GM12864 (cell line): ENCODE results near the gene SEZ6L.

Experiments used
- DNase-seq: peaks from one replicate; pipeline ENCODE4 v3.0.0-alpha.2; 2011; ENCODE audit warnings: low read depth
- H3K4me3 ChIP-seq: 2 replicates; pipeline ENCODE4 v1.5.1; 2011; ENCODE audit warnings: mild to moderate bottlenecking, low read depth, low read length, control low read depth
- TF ChIP-seq, protein P1 (sequence below): IDR thresholded peaks from 2 replicates; pipeline ENCODE4 v1.5.1; 2011; ENCODE audit warnings: low read depth, mild to moderate bottlenecking, moderate library complexity, low read length, control low read depth, inconsistent platforms; ENCODE audit errors: missing control alignments

Gene SEZ6L

DNA sequence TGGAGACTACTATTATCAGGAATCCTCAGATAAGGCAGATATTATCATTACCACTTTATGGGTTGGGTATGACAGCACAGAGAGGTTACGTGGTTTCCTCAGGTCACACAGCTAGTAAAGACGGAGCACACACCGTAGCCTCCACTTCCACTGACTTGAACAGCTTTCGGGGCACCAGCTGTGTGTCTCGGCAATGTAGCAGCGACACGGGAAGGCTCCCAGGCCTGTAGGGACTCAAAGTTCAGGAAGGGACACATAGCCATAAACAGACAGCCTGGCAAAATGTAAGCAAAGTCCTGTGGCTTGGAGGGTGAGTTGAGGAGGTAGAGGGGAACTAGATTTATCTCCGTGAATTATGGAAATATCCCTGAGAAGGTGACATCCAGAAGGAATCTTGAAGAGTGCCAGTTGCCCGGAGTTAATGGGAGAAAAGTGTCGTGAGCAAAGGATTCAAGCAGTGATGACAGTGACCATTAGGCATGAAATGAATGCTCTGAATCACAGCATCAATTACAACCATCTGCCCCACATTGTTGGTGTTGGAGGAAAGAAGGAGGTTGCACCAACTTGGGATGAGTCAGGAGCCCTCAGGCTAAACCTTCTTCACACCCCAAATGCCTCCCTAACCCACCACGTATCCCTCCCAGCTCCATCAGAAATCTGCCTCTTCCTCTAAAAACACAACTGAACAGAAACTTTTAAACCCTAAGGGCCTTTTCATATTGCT lies 153.1 kb downstream of the SEZ6L start:
- TF ChIP-seq, protein P1, sequence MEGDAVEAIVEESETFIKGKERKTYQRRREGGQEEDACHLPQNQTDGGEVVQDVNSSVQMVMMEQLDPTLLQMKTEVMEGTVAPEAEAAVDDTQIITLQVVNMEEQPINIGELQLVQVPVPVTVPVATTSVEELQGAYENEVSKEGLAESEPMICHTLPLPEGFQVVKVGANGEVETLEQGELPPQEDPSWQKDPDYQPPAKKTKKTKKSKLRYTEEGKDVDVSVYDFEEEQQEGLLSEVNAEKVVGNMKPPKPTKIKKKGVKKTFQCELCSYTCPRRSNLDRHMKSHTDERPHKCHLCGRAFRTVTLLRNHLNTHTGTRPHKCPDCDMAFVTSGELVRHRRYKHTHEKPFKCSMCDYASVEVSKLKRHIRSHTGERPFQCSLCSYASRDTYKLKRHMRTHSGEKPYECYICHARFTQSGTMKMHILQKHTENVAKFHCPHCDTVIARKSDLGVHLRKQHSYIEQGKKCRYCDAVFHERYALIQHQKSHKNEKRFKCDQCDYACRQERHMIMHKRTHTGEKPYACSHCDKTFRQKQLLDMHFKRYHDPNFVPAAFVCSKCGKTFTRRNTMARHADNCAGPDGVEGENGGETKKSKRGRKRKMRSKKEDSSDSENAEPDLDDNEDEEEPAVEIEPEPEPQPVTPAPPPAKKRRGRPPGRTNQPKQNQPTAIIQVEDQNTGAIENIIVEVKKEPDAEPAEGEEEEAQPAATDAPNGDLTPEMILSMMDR, result no peak
- DNase-seq, result no peak
- H3K4me3 ChIP-seq, result no peak overlapping the region

DNA sequence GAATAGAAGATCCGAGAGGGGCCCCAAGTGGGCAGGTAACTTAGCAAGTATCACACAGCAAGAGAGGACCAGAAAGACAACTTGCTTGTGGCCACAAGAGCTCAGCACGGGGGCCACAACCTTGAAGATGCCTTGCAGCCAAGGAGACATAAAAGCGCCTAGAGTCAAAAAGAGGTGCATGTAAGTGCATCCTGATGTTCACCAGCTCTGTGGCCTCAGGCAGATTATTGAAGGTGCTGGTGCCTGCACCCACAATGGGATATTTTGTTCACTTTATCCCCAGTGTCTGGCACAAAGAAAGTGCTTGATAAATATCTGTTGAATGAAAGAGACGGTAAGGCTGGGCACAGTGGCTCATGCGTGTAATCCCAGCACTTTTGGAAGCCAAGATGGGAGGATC lies 153.8 kb downstream of the SEZ6L start:
- TF ChIP-seq, protein P1, result no peak
- no peak for DNase-seq
- no peak overlapping the region for H3K4me3 ChIP-seq

DNA sequence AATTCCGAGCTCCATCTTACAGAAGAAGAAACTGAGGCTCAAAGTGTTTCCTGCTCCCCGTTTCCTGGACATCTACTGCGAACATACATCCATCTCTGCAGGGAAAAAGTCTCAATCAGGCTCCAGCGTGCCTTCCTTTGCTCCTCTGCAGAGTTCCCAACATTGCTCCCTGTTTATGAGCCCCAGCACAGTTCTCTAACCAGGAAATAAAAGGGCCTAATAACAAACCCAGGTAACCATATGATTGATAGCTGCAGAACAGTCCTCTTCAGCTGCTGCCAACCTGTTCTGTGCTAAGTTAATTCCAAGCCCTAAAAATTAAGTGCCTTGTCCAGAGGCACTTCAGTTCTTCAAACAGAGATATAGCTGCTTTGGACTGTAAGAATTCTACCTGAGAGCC lies 154.9 kb downstream of the SEZ6L start:
- DNase-seq, result no peak
- no peak overlapping the region for H3K4me3 ChIP-seq
- TF ChIP-seq, protein P1, result no peak

DNA sequence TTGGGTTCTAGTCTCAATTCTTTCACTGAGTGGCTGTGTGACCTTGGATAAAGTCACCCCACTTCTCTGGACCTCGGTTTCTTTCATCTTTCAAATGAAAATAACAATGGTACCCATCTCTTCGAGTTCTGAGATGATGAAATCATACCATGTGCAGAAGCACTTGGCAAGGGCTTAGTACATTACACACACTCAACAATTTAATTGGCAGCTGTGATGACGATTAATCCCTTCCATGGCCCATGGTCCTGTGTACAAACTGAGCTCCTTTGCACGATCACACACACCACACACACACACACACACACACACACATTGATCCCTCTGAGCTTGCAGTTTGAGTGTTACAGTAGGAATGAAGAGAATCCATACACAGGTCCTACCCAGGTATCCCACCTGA lies 156.4 kb downstream of the SEZ6L start:
- no peak for DNase-seq
- no peak overlapping the region for H3K4me3 ChIP-seq
- TF ChIP-seq, protein P1, result no peak

DNA sequence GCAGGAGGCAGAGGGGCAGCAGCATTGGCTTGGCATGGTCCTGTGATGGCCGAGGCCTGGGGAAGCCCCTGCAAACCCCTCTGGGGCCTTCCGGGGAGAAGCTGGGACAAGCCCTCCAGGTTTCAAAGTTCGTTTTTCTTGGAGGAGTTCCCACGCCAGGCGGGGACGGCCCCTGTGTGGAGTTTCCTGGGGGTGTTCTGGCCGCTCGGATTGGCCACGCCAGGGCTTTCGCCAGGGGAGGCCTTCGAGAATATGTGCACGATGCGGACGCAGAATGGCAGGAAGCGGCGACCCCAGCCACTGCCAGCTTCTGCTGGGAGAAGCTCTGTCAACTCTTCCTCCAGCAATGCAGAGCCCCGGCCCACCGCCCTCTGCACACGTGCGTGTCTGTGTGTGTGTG lies 157.5 kb downstream of the SEZ6L start:
- no peak for DNase-seq
- H3K4me3 ChIP-seq, result no peak overlapping the region
- TF ChIP-seq, protein P1, result no peak

DNA sequence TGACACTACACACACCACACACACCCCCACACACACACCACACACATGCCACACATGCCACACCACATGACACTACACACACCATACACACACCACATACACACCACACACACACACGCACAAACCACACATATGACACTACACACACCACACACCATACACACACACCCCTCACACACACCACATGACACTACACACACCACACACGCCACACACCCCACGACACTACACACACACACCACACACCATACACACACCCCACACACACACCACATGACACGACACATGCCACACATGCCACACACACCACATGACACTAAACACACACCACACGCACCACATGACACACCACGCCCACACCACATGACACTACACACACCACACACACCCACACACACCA lies 158.0 kb downstream of the SEZ6L start:
- TF ChIP-seq, protein P1, result no peak
- DNase-seq, result no peak
- H3K4me3 ChIP-seq, result no peak overlapping the region

DNA sequence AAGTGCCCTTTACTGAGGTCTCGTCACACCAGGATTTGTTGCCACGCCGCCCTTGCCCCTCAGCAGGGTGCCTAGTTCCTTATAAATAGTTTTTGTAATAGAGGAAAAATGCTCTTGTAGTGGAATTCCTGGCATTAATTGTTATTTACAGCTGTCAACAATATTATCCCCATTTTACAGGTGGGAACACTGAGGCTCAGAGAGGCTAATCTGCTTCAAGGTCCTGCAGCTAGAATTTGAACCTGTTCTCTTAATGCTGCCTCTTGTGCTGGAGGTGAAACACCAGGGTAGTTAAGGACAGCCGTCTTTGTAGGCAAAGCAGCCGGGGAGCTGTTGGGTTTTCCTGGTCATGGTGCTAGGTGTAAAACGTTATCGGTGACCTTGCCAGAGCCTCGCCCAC lies 159.0 kb downstream of the SEZ6L start:
- TF ChIP-seq, protein P1, result no peak
- no peak for DNase-seq
- no peak overlapping the region for H3K4me3 ChIP-seq
